Keratinocyte (primary cell): ENCODE results near the gene BIN2. TPM values are rescaled to one million over a fixed set of nuclear protein-coding genes. Genes with fewer than 3 reads are reported as not detected.
A peak's percentile ranks its signal among the peaks of the same experiment; 100 is the strongest.
"Not testable (repeated sequence)": the region's sequence is repeated elsewhere in the genome, so short reads cannot be mapped to it uniquely, and the experiment has no call there.

Source experiments
- DNase-seq: peaks from one replicate; pipeline ENCODE4 v3.0.0-alpha.2; 2011; ENCODE audit warnings: low read depth, missing footprints, low spot score
- FAIRE-seq: peaks from 2 replicates; lab custom pipeline; 2011; peaks lifted over from hg19 to GRCh38; lab: Jason Lieb, UNC
- H2AFZ ChIP-seq: 2 replicates; pipeline ENCODE4 v1.6.0; 2012; ENCODE audit warnings: low read length, control low read depth, inconsistent platforms; ENCODE audit not compliant: control insufficient read depth
- H3K27ac ChIP-seq: 2 replicates; pipeline ENCODE4 v1.5.1; 2011; ENCODE audit warnings: low read length; ENCODE audit not compliant: control insufficient read depth, insufficient read depth
- H3K27me3 ChIP-seq: 3 replicates; pipeline ENCODE4 v1.6.0; 2011; ENCODE audit warnings: low read length; ENCODE audit not compliant: control insufficient read depth, insufficient read depth; ENCODE audit errors: extremely low read depth
- H3K36me3 ChIP-seq, 2 experiments: 2 replicates in 1 of 2; 3 replicates in 1 of 2; pipeline ENCODE4 v1.5.1; 2011; ENCODE audit warnings: low read length in 2 of 2, mild to moderate bottlenecking in 1 of 2; ENCODE audit not compliant: control insufficient read depth in 2 of 2, insufficient read depth in 2 of 2; ENCODE audit errors: extremely low read depth in 1 of 2
- H3K4me1 ChIP-seq: 3 replicates; pipeline ENCODE4 v1.5.1; 2011; ENCODE audit warnings: low read length; ENCODE audit not compliant: control insufficient read depth, insufficient read depth; ENCODE audit errors: extremely low read depth
- H3K4me2 ChIP-seq: 3 replicates; pipeline ENCODE4 v1.6.0; 2011; ENCODE audit warnings: low read depth, low read length; ENCODE audit not compliant: control insufficient read depth, insufficient read depth; ENCODE audit errors: extremely low read depth
- H3K4me3 ChIP-seq, 3 experiments: fragments of 200-600 bp in 1 of 3; sonication (generic) in 1 of 3; 2 replicates in 2 of 3; 3 replicates in 1 of 3; pipeline ENCODE4 v1.5.1; 2011 to 2016; ENCODE audit warnings: low read length in 3 of 3, mild to moderate bottlenecking in 3 of 3, control low read depth in 2 of 3, inconsistent platforms in 1 of 3, low read depth in 1 of 3, mixed read lengths in 1 of 3, mixed run types in 1 of 3, moderate library complexity in 1 of 3; ENCODE audit not compliant: control insufficient read depth in 2 of 3, insufficient read depth in 2 of 3; ENCODE audit errors: extremely low read depth in 1 of 3
- H3K79me2 ChIP-seq: 2 replicates; pipeline ENCODE4 v1.6.0; 2012; ENCODE audit warnings: low read length; ENCODE audit not compliant: control insufficient read depth, insufficient read depth
- H3K9ac ChIP-seq: 3 replicates; pipeline ENCODE4 v1.6.0; 2011; ENCODE audit warnings: low read length; ENCODE audit not compliant: control insufficient read depth, insufficient read depth; ENCODE audit errors: extremely low read depth
- H3K9me1 ChIP-seq: 3 replicates; pipeline ENCODE4 v1.6.0; 2011; ENCODE audit warnings: low read length; ENCODE audit not compliant: control insufficient read depth, insufficient read depth; ENCODE audit errors: extremely low read depth
- H3K9me3 ChIP-seq: 2 replicates; pipeline ENCODE4 v1.5.1; 2012; ENCODE audit warnings: low read depth, low read length; ENCODE audit not compliant: control insufficient read depth
- H4K20me1 ChIP-seq: 3 replicates; pipeline ENCODE4 v1.6.0; 2011; ENCODE audit warnings: low read length; ENCODE audit not compliant: control insufficient read depth, insufficient read depth; ENCODE audit errors: extremely low read depth
- EZH2 ChIP-seq: IDR thresholded peaks from one replicate; pipeline ENCODE4 v1.6.1; 2012; ENCODE audit warnings: inconsistent platforms, mild to moderate bottlenecking, low read length, moderate library complexity
- dilution Hi-C: fragments of 300-500 bp; cut with MboI; formaldehyde crosslinking; loops from one replicate; pipeline ENCODE4 v1.7.0; 2020; ENCODE audit warnings: low sequenced_read_pairs; ENCODE audit not compliant: extremely low pct_ligation_motif_present
- polyA plus RNA-seq, 5 experiments: library from polyadenylated mRNA; depleted of rRNA in 3 of 5; stranded (reverse) in 3 of 5; stranded (forward) in 1 of 5; unstranded in 1 of 5; fragments of >200 nt; gene quantifications; 1 replicate in 1 of 5; 2 replicates in 3 of 5; 3 replicates in 1 of 5; pipeline versions ENCODE4 v1.2.1 to v1.2.3, GENCODE V29; 2011 to 2012; ENCODE audit warnings: missing spikeins in 2 of 5, low read depth in 1 of 5, low replicate concordance in 1 of 5
- TF ChIP-seq, protein P1 (sequence below), 3 experiments: IDR thresholded peaks in 1 of 3; conservative IDR thresholded peaks in 1 of 3; optimal IDR thresholded peaks in 1 of 3; 2 replicates in 2 of 3; 3 replicates in 1 of 3; pipeline versions ENCODE3 to v1.5.1; 2011; ENCODE audit warnings: low read length in 3 of 3, mild to moderate bottlenecking in 3 of 3, moderate library complexity in 2 of 3, control low read depth in 1 of 3, inconsistent platforms in 1 of 3; ENCODE audit not compliant: insufficient read depth in 2 of 3; ENCODE audit errors: extremely low read depth in 1 of 3

BIN2 gene
- polyA plus RNA-seq, 1 donor (not counting 4 experiments of a cell fraction or from before 2014, with no cell fraction given): not detected

DNA sequence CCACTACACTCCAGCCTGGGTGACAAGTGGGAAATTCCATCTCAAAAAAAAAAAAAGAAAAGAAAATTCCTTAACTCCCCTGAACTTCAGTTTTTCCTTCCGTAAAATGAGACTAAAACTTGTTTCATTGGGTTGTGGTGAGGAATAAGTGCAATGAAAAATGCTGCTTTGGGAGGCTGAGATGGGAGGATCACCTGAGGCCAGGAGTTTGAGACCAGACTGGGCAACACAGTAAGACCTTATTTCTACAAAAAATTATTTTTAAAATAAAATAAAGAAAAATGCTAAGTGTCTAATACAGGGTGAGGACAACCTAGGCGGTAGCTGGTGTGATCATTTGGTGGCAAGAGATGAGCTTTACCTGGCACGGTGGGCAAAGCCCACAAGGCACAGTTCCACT is 60.6 kb downstream of the BIN2 start:
- no peak for TF ChIP-seq EZH2
- TF ChIP-seq, protein P1, sequence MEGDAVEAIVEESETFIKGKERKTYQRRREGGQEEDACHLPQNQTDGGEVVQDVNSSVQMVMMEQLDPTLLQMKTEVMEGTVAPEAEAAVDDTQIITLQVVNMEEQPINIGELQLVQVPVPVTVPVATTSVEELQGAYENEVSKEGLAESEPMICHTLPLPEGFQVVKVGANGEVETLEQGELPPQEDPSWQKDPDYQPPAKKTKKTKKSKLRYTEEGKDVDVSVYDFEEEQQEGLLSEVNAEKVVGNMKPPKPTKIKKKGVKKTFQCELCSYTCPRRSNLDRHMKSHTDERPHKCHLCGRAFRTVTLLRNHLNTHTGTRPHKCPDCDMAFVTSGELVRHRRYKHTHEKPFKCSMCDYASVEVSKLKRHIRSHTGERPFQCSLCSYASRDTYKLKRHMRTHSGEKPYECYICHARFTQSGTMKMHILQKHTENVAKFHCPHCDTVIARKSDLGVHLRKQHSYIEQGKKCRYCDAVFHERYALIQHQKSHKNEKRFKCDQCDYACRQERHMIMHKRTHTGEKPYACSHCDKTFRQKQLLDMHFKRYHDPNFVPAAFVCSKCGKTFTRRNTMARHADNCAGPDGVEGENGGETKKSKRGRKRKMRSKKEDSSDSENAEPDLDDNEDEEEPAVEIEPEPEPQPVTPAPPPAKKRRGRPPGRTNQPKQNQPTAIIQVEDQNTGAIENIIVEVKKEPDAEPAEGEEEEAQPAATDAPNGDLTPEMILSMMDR (optimal IDR thresholded peaks at IDR 0.05 in 1 of 3, IDR thresholded peaks at IDR 0.05 in 1 of 3, conservative IDR thresholded peaks at IDR 0.05 in 1 of 3; ENCODE audit: extremely low read depth in 1 of 3, insufficient read depth in 2 of 3, low read length in 3 of 3): no peak
- Histone ChIP-seq H3K9me1 (peaks cover 6% of the 10 kb centered on the region), H3K9ac (no peak overlapping the region), H3K9me3 (no peaks in the 10 kb centered on the region), H3K36me3 (peaks cover 2 to 10% of the 10 kb centered on the region in 2 experiments), H3K4me3 (no peak overlapping the region), H3K4me1 (peaks cover 10% of the 10 kb centered on the region), H2AFZ (no peak overlapping the region), H3K27me3 (no peaks in the 10 kb centered on the region), H3K79me2 (peaks cover 24% of the 10 kb centered on the region), H3K4me2 (no peak overlapping the region), H3K27ac (no peak overlapping the region), H4K20me1 (no peaks in the 10 kb centered on the region)
- FAIRE-seq (no peak), DNase-seq (no peak)
- dilution Hi-C loops: no loop called here

DNA sequence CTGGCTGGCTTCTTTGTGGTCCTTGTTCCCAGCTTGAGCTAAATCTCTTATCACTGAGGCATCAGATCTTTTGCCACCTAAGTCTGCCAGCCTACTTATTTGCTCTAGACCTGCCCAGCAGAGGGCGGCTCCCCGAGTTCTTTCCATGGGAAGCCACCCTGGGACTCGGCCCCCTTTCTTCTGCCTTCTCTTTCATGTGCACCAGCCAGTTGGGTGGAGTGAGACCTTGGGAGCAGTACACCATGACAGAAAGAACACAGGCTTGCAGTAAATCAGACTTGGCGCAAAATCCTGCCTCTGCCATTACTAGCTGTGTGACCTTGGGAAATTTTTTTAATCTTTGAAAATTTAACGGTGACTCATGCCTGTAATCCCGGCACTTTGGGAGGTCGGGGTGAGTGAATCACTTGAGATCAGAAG is 61.2 kb downstream of the BIN2 start:
- Histone ChIP-seq H3K4me3 (no peak overlapping the region), H3K79me2 (peaks cover 21% of the 10 kb centered on the region), H3K9ac (no peak overlapping the region), H3K9me1 (peaks cover 6% of the 10 kb centered on the region), H4K20me1 (no peaks in the 10 kb centered on the region), H3K4me1 (peaks cover 10% of the 10 kb centered on the region), H3K9me3 (no peaks in the 10 kb centered on the region), H3K27ac (no peak overlapping the region), H3K27me3 (no peaks in the 10 kb centered on the region), H2AFZ (no peak overlapping the region), H3K4me2 (no peak overlapping the region), H3K36me3 (peaks cover 2 to 10% of the 10 kb centered on the region in 2 experiments)
- dilution Hi-C loops: no loop called here
- FAIRE-seq (no peak), DNase-seq (no peak)
- TF ChIP-seq EZH2: no peak
- TF ChIP-seq, protein P1 (optimal IDR thresholded peaks at IDR 0.05 in 1 of 3, IDR thresholded peaks at IDR 0.05 in 1 of 3, conservative IDR thresholded peaks at IDR 0.05 in 1 of 3; ENCODE audit: extremely low read depth in 1 of 3, insufficient read depth in 2 of 3, low read length in 3 of 3): peak; percentile 30 to 60 (median 49)

DNA sequence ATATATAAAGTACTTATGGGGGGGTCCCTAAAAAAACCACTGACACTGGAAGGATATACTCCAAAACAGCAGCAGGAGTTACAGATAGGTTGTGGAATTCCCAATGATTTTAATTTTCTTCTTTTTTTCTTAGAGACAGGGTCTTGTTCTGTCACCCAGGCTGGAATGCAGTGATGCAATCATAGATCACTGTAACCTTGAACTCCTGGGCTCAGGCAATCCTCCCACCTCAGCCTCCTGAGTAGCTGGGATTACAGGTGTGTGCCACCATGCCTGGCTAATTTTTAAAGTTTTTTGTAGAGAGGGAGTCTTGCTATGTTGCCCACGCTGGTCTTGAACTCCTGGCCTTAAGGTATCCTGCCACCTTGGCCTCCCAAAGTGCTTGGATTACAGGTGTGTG is 64.4 kb downstream of the BIN2 start:
- H4K20me1 ChIP-seq, H3K4me1 ChIP-seq, H3K4me3 ChIP-seq, H3K27ac ChIP-seq, H2AFZ ChIP-seq, FAIRE-seq, dilution Hi-C loops, H3K9me3 ChIP-seq, H3K9me1 ChIP-seq, H3K27me3 ChIP-seq, DNase-seq, H3K4me2 ChIP-seq, H3K36me3 ChIP-seq, H3K9ac ChIP-seq: not testable (repeated sequence)
- peaks cover 16% of the 10 kb centered on the region for H3K79me2 ChIP-seq
